Neural cell (in vitro differentiated cells): ENCODE measurements around the gene TMEM59L. TPM values are rescaled to one million over a fixed set of nuclear protein-coding genes. Genes with fewer than 3 reads are reported as not detected.

Experiments
- H2AFZ ChIP-seq: fragments of 200-600, 300-800 bp; sonication (generic), shearing (Covaris generic); 2 replicates; pipeline ENCODE4 v1.6.0; 2014; ENCODE audit warnings: low read depth, mild to moderate bottlenecking, antibody characterized with exemption, low read length, moderate library complexity
- H3F3A ChIP-seq: fragments of 200-600 bp; shearing (Covaris generic); 2 replicates; pipeline ENCODE4 v1.6.1; 2016; ENCODE audit warnings: mild to moderate bottlenecking, moderate library complexity, mixed read lengths, antibody characterized with exemption, low read length; ENCODE audit not compliant: insufficient read depth, poor library complexity, severe bottlenecking
- H3K27ac ChIP-seq: fragments of 200-600, 300-800 bp; sonication (generic), shearing (Covaris generic); 2 replicates; pipeline ENCODE4 v1.5.1; 2014; ENCODE audit warnings: mild to moderate bottlenecking, low read length, moderate library complexity
- H3K27me3 ChIP-seq: fragments of 300-800, 200-600 bp; sonication (generic), shearing (Covaris generic); 2 replicates; pipeline ENCODE4 v1.6.0; 2014; ENCODE audit warnings: mild to moderate bottlenecking, low read depth, low read length, moderate library complexity; ENCODE audit not compliant: insufficient read depth
- H3K36me3 ChIP-seq: fragments of 300-800, 200-600 bp; sonication (generic), shearing (Covaris generic); 2 replicates; pipeline ENCODE4 v1.5.1; 2014; ENCODE audit warnings: mild to moderate bottlenecking, antibody characterized with exemption, low read length, moderate library complexity; ENCODE audit not compliant: insufficient read depth
- H3K4me2 ChIP-seq: fragments of 300-800, 200-600 bp; sonication (generic), shearing (Covaris generic); 2 replicates; pipeline ENCODE4 v1.6.0; 2014; ENCODE audit warnings: mild to moderate bottlenecking, low read length
- H3K4me3 ChIP-seq: fragments of 300-800, 200-600 bp; sonication (generic), shearing (Covaris generic); 2 replicates; pipeline ENCODE4 v1.5.1; 2014; ENCODE audit warnings: mild to moderate bottlenecking, low read length, moderate library complexity
- H3K79me2 ChIP-seq: fragments of 200-600 bp; shearing (Covaris generic); replicated peaks from 2 replicates; pipeline ENCODE4 v1.6.0; 2014; ENCODE audit warnings: mild to moderate bottlenecking, low read length, moderate library complexity; ENCODE audit not compliant: insufficient read depth
- H3K9ac ChIP-seq: fragments of 300-800, 200-600 bp; sonication (generic), shearing (Covaris generic); 2 replicates; pipeline ENCODE4 v1.6.1; 2016; ENCODE audit warnings: mild to moderate bottlenecking, low read length, mixed read lengths
- H3K9me2 ChIP-seq: fragments of 200-600 bp; shearing (Covaris generic); 2 replicates; pipeline ENCODE4 v1.6.1; 2016; ENCODE audit warnings: mild to moderate bottlenecking, low read length, mixed read lengths; ENCODE audit not compliant: insufficient read depth
- H3K9me3 ChIP-seq: fragments of 200-600, 300-800 bp; sonication (generic), shearing (Covaris generic); 2 replicates; pipeline ENCODE4 v1.6.1; 2016; ENCODE audit warnings: mild to moderate bottlenecking, mixed run types, low read length, moderate library complexity, mixed read lengths
- H4K20me1 ChIP-seq: fragments of 200-600 bp; shearing (Covaris generic); 2 replicates; pipeline ENCODE4 v1.6.1; 2016; ENCODE audit warnings: mild to moderate bottlenecking, mixed run types; ENCODE audit not compliant: insufficient read depth
- CTCF ChIP-seq: fragments of 450-650 bp; IDR thresholded peaks from 2 replicates; pipeline ENCODE4 v1.5.1; 2014; ENCODE audit warnings: antibody characterized with exemption, mild to moderate bottlenecking, moderate library complexity; ENCODE audit not compliant: poor library complexity, severe bottlenecking
- EP300 ChIP-seq: fragments of 450-650 bp; conservative IDR thresholded peaks from 2 replicates; pipeline ENCODE4 v1.6.1; 2014; ENCODE audit warnings: antibody characterized with exemption, mild to moderate bottlenecking, moderate library complexity; ENCODE audit not compliant: poor library complexity, severe bottlenecking
- EZH2 ChIP-seq: fragments of 200-600, 300-800 bp; shearing (Covaris generic), sonication (generic); IDR thresholded peaks from 2 replicates; pipeline ENCODE4 v1.6.1; 2014; ENCODE audit warnings: antibody characterized with exemption, low read length, borderline replicate concordance, mild to moderate bottlenecking; ENCODE audit not compliant: insufficient read depth, poor library complexity, severe bottlenecking
- MXI1 ChIP-seq: fragments of 450-650 bp; conservative IDR thresholded peaks from 2 replicates; pipeline ENCODE4 v1.6.1; 2014; ENCODE audit warnings: antibody characterized with exemption, mild to moderate bottlenecking; ENCODE audit not compliant: poor library complexity, severe bottlenecking
- POLR2AphosphoS5 ChIP-seq: IDR thresholded peaks from 2 replicates; pipeline ENCODE4 v1.6.1; 2012
- RAD21 ChIP-seq: fragments of 450-650 bp; conservative IDR thresholded peaks from 2 replicates; pipeline ENCODE4 v1.6.1; 2014; ENCODE audit warnings: antibody characterized with exemption, mild to moderate bottlenecking, moderate library complexity
- SMC3 ChIP-seq: fragments of 450-650 bp; conservative IDR thresholded peaks from 2 replicates; pipeline ENCODE4 v1.6.1; 2014; ENCODE audit warnings: antibody characterized with exemption, mild to moderate bottlenecking, moderate library complexity; ENCODE audit not compliant: poor library complexity
- TAF1 ChIP-seq: IDR thresholded peaks from 2 replicates; pipeline ENCODE4 v1.6.1; 2012; ENCODE audit warnings: low read depth
- polyA plus RNA-seq: library from polyadenylated mRNA; depleted of rRNA; stranded (reverse); fragments of >200 nt; gene quantifications from 2 replicates; pipeline ENCODE4 v1.2.3, GENCODE V29; 2014

Gene TMEM59L
- polyA plus RNA-seq, 1 donor from 2014 or later, result 138 TPM

- Histone ChIP-seq H3K4me3 (no peak overlapping the region), H3K9ac (no peak overlapping the region), H3F3A (no peaks in the 10 kb centered on the region), H3K27me3 (no peaks in the 10 kb centered on the region), H3K4me2 (no peak overlapping the region), H4K20me1 (no peaks in the 10 kb centered on the region), H3K9me2 (no peaks in the 10 kb centered on the region), H3K36me3 (no peaks in the 10 kb centered on the region), H3K27ac (no peak overlapping the region), H3K9me3 (no peaks in the 10 kb centered on the region), H2AFZ (no peak overlapping the region), H3K79me2 (peaks cover 7% of the 10 kb centered on the region)
- TF ChIP-seq POLR2AphosphoS5 (no peak), SMC3 (no peak), EP300 (no peak)
Measured at GRCh38 chr19:18577365-18577914, 35.2 kb upstream of the TMEM59L start.

GRCh38 chr19:18580311-18580710 lies 32.4 kb upstream of the TMEM59L start:
- Histone ChIP-seq H3K36me3 (no peaks in the 10 kb centered on the region), H3K4me3 (no peak overlapping the region), H3K9me2 (no peaks in the 10 kb centered on the region), H3K27ac (no peak overlapping the region), H4K20me1 (no peaks in the 10 kb centered on the region), H3F3A (no peaks in the 10 kb centered on the region), H3K9me3 (no peaks in the 10 kb centered on the region), H3K9ac (no peak overlapping the region), H3K27me3 (no peaks in the 10 kb centered on the region), H3K4me2 (no peak overlapping the region), H2AFZ (no peak overlapping the region), H3K79me2 (no peaks in the 10 kb centered on the region)
- TF ChIP-seq POLR2AphosphoS5, result no peak
- no peak for TF ChIP-seq MXI1
- no peak for TF ChIP-seq CTCF
- TF ChIP-seq EP300, result no peak
- TF ChIP-seq SMC3, result no peak
- TF ChIP-seq EZH2, result no peak
- TF ChIP-seq TAF1, result no peak

- Histone ChIP-seq H3K9me2 (no peaks in the 10 kb centered on the region), H3K36me3 (no peaks in the 10 kb centered on the region), H3K9ac (no peak overlapping the region), H3K27ac (no peak overlapping the region), H3F3A (no peaks in the 10 kb centered on the region), H3K4me2 (no peak overlapping the region), H3K79me2 (no peaks in the 10 kb centered on the region), H3K9me3 (no peaks in the 10 kb centered on the region), H2AFZ (no peak overlapping the region), H3K27me3 (no peaks in the 10 kb centered on the region), H4K20me1 (no peaks in the 10 kb centered on the region), H3K4me3 (no peak overlapping the region)
- no peak for TF ChIP-seq POLR2AphosphoS5
- no peak for TF ChIP-seq RAD21
- no peak for TF ChIP-seq CTCF
Measured at GRCh38 chr19:18586306-18586705, 26.4 kb upstream of the TMEM59L start.
